ENCODE data around the gene SNX8. TPM values are rescaled to one million over a fixed set of nuclear protein-coding genes. Genes with fewer than 3 reads are reported as not detected.

Gene SNX8
- total RNA-seq, 1 experiment from 2014 or later = 86.6 TPM

DNA sequence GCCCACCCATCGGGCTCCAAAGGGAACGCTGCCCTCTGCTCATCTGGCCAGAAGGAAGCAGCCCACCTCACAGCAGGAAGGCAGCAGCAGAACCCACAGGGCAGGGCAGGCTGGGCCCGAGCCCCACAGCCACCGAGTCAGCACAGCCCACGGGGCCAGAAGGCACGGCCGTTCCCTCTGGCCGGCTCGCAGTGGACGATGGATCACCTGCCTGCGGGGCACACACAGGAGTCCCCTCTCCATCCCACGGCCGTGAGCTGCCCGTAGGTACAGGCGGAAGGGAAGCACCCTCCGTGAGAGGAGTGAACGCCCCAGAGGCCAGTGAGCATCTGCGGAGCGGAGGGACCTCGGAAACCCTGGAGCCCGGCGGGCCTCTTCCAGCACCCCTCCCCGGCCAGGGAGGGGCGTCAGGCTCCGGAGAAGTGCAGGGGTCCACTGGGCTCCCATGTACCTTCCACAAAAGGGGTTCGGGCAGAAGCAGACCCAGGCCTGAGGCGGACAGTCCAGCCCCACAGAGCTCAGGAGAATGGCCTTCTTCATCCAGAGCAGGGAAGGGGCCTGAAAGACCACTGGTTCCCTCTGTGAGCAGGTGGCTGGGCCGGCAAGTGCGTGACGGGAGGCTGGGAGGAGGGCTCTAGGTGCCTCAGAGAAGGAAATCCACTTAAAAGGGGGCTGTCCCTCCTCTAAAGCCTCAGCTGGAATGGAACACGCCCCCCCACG lies 60.6 kb downstream of the SNX8 start:
- Histone ChIP-seq H3K4me1 (no peaks in the 10 kb centered on the region), H3K4me3 (ENCODE audit: low read depth, low read length) (no peak overlapping the region), H3K9me3 (no peaks in the 10 kb centered on the region), H3K27me3 (replicated peaks; ENCODE audit: control insufficient read depth, insufficient read depth, low read length) (no peaks in the 10 kb centered on the region), H3K36me3 (ENCODE audit: control insufficient read depth, insufficient read depth, low read length) (no peaks in the 10 kb centered on the region; the same call in 1 of the 2 replicates)
- DNase-seq = no peak
- no peak for TF ChIP-seq CTCF (IDR thresholded peaks at IDR 0.05; ENCODE audit: insufficient read depth in 1 of 2, low read depth in 1 of 2, low read length in 1 of 2, severe bottlenecking in 1 of 2, unreplicated experiment in 1 of 2)
- Mint-ChIP-seq H3K27me3 (ENCODE audit: insufficient read depth, unreplicated experiment) (no peaks in the 10 kb centered on the region), H3K36me3 (ENCODE audit: insufficient read depth, unreplicated experiment) (peaks cover 42% of the 10 kb centered on the region), H3K4me3 (ENCODE audit: unreplicated experiment) (no peak overlapping the region), H3K27ac (ENCODE audit: unreplicated experiment) (no peak overlapping the region), H3K4me1 (ENCODE audit: low read depth, unreplicated experiment) (no peaks in the 10 kb centered on the region), H3K9me3 (ENCODE audit: unreplicated experiment) (no peaks in the 10 kb centered on the region)
- POLR2A ChIA-PET = interaction anchor here (0.7 kb wide), 1 partner anchor 11 kb away, joined by 3 read pairs; the partner anchor contains the start of genes MRM2 and NUDT1
- intact Hi-C loops (cut with micrococcal nuclease; ENCODE audit: unreplicated experiment) = no loop called here
- CTCF ChIA-PET = no interaction called here
- no TSS peak for BruUV-seq (replicated peaks)

DNA sequence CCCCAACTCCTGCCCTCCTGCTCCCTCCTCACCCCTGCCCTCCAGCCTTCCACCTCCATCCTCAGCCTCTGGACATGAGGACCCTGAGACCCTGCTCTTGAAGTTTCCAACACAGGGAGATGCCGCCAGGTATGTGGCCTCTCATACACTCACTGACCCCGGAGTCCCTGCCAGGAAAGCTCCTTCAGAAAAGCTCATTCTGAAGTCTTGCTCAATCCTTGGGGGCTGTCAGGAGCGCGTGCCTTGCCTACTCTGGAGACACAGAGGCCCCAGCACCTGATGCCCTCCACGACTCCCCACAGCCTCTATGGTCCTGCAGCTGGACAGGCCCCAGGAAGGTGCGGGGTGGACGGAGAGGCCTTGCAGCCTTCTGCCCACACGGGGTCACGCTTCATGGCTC lies 61.2 kb downstream of the SNX8 start:
- Histone ChIP-seq H3K36me3 (ENCODE audit: control insufficient read depth, insufficient read depth, low read length) (no peaks in the 10 kb centered on the region; the same call in 1 of the 2 replicates), H3K4me3 (ENCODE audit: low read depth, low read length) (no peak overlapping the region), H3K9me3 (no peaks in the 10 kb centered on the region), H3K27me3 (replicated peaks; ENCODE audit: control insufficient read depth, insufficient read depth, low read length) (no peaks in the 10 kb centered on the region), H3K4me1 (no peaks in the 10 kb centered on the region)
- intact Hi-C loops (cut with micrococcal nuclease; ENCODE audit: unreplicated experiment) = no loop called here
- Mint-ChIP-seq H3K4me3 (ENCODE audit: unreplicated experiment) (no peak overlapping the region), H3K27me3 (ENCODE audit: insufficient read depth, unreplicated experiment) (no peaks in the 10 kb centered on the region), H3K27ac (ENCODE audit: unreplicated experiment) (no peak overlapping the region), H3K9me3 (ENCODE audit: unreplicated experiment) (no peaks in the 10 kb centered on the region), H3K36me3 (ENCODE audit: insufficient read depth, unreplicated experiment) (peaks cover 39% of the 10 kb centered on the region), H3K4me1 (ENCODE audit: low read depth, unreplicated experiment) (no peaks in the 10 kb centered on the region)
- no peak for DNase-seq
- CTCF ChIA-PET = no interaction called here
- TF ChIP-seq CTCF (IDR thresholded peaks at IDR 0.05; ENCODE audit: insufficient read depth in 1 of 2, low read depth in 1 of 2, low read length in 1 of 2, severe bottlenecking in 1 of 2, unreplicated experiment in 1 of 2) = no peak
- no TSS peak for BruUV-seq (replicated peaks)
- POLR2A ChIA-PET = no interaction called here

DNA sequence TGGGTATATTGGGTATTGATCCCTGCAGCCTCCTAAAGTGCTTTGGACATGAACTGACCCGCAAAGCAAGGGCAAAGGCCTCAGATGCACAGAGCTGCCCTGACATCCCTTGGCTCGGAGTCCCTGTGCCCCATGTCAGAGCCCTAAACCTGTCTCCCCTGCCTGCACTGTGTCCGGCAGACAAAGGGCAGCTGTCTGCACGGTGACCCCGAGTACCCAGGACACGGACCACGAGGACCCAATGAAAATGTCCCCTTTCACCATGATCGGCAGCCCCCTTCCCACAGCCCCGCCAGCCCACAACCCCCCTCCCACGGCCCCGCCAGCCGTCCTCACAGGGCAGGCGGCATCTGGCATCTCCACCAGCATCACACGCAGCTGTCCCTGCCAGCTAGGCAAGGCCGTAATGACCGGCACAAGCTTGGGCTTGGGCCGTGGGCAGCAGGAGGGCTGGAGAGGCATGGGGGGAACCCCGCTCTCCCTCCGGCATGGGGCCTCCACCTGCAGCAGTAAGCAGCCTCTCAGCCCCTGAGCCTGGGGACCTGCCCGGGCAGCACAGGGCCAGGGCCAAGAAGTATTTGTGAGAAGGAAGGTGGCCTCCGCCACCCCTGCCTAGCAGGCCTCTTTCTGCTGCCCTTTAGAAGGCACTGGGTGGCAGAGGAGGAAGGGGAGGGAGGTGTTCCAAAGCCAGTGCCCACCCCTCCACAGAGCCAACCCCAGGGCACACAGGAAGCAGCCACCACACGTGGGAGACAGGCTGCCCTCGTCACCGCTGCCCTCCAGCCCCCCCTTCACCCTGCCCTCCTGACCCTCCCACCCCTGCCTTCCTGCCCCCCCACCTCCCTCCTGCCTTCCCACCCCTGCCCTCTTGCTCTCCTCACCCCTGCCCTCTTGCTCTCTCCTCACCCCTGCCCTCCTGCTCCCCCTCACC lies 62.1 kb downstream of the SNX8 start:
- Histone ChIP-seq H3K9me3 (no peaks in the 10 kb centered on the region), H3K27me3 (replicated peaks; ENCODE audit: control insufficient read depth, insufficient read depth, low read length) (no peaks in the 10 kb centered on the region), H3K4me3 (ENCODE audit: low read depth, low read length) (no peak overlapping the region), H3K36me3 (ENCODE audit: control insufficient read depth, insufficient read depth, low read length) (no peaks in the 10 kb centered on the region; the same call in 1 of the 2 replicates), H3K4me1 (no peaks in the 10 kb centered on the region)
- DNase-seq = no peak
- Mint-ChIP-seq H3K4me3 (ENCODE audit: unreplicated experiment) (no peak overlapping the region), H3K4me1 (ENCODE audit: low read depth, unreplicated experiment) (no peaks in the 10 kb centered on the region), H3K9me3 (ENCODE audit: unreplicated experiment) (no peaks in the 10 kb centered on the region), H3K27ac (ENCODE audit: unreplicated experiment) (no peak overlapping the region), H3K27me3 (ENCODE audit: insufficient read depth, unreplicated experiment) (no peaks in the 10 kb centered on the region), H3K36me3 (ENCODE audit: insufficient read depth, unreplicated experiment) (peaks cover 30% of the 10 kb centered on the region)
- ChIA-PET CTCF (no interaction called here), POLR2A (no interaction called here)
- no peak for TF ChIP-seq CTCF (IDR thresholded peaks at IDR 0.05; ENCODE audit: insufficient read depth in 1 of 2, low read depth in 1 of 2, low read length in 1 of 2, severe bottlenecking in 1 of 2, unreplicated experiment in 1 of 2)
- no TSS peak for BruUV-seq (replicated peaks)
- intact Hi-C loops (cut with micrococcal nuclease; ENCODE audit: unreplicated experiment) = no loop called here
